Right forelimb (tissue), 1 donor: ENCODE measurements around the gene SOD2.
"Not testable (repeated sequence)": the region's sequence is repeated elsewhere in the genome, so short reads cannot be mapped to it uniquely, and the experiment has no call there.

Source experiments
- DNase-seq: peaks from one replicate; pipeline ENCODE4 v3.0.0-alpha.2; 2018

The SOD2 gene

DNA sequence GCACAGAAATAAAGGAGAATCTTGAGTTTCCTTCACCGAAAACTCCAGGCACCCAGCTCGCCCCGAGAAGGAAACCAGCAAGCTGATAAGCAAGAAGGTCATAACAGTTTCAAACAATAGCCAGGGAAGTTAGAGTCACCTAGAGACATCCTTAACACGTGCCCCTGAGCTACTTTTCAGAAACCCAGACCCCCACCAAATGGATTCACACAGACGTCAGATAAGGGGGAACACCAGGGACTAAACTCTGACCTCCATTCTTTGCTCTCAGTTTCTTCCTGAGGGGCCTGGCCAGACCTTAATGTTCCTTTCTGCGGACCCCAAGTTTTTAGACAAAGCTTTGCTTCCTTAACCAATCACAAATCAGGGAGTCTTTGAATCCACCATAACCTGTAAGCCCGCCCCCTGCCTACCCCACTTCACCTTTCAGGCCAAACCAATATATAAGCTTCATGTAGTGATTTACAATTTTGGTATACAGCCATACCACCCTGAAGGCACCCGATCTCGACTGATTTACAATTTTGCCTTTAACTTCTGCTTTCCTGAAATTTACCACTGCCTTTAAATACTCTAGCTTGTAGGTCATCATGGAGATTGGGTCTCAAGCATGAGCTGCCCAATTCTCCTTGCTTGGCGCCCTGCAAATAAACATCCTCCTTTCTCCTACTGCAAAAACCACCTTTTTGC, 11.7 kb downstream of the SOD2 start:
- no peak for DNase-seq

DNA sequence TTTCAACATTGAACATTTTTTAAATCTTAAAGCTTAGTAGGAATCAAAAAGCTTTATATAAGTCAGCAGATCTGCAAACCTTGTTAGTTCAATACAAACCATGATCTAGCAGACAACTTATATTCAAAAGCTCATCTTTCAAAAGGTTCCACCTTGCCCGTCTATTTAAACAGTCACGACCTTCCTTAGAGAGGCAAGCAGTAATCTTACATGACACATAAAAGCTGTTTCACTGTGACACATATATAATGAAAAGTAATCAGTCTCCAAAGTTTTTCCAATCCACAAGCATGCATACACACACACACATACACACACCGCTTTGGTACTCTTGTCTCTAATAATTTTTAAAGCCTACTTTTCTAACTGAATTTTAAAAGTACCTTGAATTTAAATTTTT, 12.9 kb downstream of the SOD2 start:
- DNase-seq, result no peak

DNA sequence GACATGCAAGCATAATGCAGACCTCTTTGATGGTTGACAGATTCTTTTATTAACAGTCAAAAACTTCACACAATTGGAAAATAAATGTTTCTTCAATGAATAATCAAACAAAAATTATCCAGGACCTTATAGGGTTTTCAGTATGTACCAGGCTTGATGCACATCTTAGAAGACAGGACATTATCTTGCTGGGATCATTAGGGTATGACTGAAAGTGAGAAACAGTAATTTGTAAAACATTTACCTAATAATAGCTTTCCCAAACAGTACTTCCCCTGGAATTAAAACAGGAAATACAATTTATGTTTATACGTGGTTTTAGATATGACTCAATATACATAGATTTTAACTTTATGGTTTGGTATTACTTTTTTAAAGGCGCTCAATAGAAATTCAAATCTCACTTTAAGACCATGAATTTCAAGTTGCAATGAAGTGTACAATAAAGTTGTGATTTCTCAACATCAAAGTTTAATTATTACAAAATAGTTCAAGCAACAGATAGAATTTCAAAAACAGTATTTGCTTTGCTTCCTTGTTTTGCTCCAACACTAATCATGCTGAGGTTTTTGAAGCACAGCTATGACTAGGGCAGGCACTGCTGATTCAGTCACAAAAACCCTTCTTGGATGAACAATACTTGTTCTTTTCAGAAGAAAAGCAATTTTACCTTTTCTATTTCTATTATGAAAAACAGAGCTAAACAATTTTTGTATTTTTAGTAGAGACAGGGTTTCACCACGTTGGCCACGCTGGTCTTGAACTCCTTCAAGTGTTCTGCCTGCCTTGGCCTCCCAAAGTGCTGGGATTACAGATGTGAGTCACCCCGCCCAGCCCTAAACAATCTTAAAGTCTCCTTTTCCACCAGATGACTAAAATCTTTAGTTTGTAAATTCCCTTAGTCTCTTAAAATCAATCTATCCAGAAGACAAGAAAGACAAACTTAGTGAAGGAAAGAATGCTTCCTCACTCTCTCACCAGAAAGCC, 13.7 kb downstream of the SOD2 start:
- DNase-seq, result no peak

DNA sequence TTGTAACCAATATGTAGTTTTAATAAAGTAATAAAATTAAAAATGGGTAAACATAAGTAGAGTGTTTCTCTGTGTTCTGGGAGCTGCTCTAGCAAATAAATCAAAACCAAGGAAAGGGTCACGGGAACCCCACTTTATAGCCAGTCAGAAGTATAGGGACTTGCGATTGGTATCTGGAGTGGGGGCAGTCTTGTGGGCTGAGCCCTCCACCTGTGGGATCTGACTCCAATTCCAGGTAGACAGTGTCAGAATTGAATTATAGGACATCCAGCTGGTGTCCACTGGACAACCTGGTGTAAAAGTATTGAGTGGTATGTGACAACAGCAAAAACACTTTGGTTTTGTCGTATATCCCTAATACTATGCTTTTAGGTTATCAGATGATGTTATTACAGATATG, 14.5 kb downstream of the SOD2 start:
- DNase-seq, result no peak

DNA sequence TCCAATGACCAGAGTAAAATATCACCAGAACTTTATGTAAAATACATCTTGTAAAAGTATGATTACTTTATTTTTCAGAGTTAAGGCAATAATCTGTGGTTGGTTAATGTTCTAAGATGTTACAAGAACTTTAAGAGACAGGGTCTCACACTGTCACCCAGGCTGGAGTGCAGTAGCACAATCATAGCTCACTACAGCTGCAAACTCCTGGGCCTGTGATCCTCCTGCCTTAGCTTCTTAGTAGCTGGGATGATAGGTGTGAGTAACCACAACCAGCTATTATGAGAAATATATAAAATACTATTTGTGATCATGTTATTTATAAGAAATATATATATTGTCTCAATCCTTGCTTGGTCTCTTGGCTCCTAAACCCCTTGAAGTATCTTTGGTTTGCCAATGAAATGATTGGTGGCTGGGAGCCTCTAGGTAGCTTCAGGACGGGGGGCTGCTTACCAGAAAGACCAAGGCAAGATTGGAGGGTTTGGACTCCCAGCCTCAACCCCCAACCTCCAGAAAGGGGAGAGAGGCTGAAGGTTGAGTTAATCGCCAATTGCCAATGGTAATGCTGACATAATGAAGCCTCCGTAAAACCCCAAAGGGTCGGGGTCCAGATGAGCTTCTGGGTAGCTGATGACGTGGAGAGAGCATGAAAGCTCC, 15.4 kb downstream of the SOD2 start:
- no peak for DNase-seq

DNA sequence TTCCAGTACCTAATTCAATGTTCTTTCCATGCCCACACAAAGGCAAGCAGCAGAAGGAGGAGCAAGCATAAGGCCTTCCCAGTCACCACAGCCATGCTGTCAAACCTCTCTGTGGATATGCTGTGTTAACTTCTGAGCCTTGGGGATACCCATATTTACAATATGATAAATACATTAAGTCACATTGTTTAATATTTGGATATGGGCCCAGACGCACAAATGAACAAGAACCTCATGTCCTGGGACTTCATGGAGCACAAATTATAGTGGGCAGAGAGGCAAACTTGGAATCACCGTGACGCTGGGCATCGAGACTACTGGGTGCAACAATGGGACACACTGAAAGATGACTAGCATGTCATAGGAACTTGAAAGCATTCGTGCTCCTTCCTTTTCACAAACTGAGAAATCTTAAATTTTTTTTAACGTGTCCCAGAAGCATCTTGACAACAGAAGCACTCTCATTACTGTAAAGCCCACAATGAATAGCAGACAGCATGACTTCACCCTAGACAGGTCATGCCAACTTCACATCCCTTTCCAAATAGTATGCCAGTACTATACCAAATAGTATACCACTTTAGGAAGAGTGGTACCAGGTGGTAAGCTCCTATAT, 16.0 kb downstream of the SOD2 start:
- no peak for DNase-seq

DNA sequence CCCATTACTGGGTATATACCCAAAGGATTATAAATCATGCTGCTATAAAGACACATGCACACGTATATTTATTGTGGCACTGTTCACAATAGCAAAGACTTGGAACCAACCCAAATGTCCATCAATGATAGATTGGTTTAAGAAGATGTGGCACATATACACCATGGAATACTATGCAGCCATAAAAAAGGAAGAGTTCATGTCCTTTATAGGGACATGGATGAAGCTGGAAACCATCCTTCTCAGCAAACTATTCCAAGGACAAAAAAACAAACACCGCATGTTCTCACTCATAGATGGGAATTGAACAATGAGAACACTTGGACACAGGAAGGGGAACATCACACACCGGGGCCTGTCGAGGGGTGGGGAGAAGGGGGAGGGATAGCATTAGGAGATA, 16.8 kb downstream of the SOD2 start:
- not testable (repeated sequence) for DNase-seq

DNA sequence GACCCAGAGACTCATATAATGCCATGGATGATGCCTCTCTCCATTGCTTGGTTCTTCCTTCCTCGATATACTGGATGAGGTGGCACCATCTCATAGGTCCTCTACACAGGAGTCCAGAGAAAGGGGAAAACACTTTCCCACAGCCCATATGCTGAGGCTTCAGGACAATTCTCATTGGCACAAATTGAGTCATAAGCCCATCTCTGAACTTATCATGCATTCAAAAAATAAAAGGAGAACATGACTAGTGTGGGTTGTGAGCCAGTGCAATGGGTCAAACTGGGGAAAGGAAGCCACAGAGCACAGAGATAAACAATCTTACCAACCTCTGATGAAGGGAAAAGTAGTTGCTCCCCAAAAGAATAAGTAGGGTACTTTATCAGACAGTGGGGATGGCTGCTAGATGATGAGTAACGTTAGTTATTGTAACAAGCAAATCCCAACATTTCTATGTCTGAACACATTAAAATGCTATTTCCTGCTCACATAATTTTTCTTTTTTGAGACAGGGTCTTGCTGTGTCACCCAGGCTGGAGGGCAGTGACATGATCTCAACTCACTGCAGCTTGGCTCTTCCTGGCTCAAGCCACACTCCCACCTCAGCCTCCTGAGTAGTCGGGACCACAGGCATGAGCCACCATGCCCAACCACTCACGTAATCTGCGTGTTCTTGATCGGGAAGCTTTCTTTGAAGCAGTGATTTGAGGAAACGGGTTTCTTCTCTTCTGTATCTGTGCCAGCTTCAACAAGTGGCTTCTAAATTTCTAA, 27.0 kb downstream of the SOD2 start:
- DNase-seq, result no peak

DNA sequence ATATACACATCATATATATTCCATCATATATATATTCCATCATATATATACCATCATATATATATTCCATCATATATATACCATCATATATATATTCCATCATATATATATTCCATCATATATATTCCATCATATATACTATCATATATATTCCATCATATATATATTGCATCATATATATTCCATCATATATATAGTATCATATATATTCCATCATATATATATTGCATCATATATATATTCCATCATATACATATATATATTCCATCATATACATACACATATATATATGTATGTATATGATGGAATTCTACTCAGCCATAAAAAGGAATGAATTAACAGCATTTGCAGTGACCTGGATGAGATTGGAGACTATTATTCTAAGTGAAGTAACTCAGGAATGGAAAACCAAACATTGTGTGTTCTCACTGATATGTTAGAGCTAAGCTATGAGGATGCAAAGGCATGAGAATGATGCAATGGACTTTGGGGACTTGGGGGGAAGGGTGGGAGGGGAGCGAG, 29.6 kb downstream of the SOD2 start:
- not testable (repeated sequence) for DNase-seq

DNA sequence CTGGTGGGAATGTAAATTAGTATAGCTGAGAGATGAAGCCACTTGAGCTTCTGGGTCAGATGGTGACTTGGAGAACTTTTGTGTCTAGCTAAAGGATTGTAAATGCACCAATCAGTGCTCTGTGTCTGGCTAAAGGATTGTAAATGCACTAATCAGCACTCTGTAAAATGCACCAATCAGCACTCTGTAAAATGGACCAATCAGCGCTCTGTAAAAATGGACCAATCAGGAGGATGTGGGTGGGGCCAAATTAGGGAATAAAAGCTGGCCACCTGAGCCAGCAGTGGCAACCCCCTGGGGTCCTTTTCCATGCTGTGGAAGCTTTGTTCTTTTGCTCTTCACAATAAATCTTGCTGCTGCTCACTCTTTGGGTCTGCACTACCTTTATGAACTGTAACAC, 31.1 kb downstream of the SOD2 start:
- DNase-seq, result not testable (repeated sequence)

DNA sequence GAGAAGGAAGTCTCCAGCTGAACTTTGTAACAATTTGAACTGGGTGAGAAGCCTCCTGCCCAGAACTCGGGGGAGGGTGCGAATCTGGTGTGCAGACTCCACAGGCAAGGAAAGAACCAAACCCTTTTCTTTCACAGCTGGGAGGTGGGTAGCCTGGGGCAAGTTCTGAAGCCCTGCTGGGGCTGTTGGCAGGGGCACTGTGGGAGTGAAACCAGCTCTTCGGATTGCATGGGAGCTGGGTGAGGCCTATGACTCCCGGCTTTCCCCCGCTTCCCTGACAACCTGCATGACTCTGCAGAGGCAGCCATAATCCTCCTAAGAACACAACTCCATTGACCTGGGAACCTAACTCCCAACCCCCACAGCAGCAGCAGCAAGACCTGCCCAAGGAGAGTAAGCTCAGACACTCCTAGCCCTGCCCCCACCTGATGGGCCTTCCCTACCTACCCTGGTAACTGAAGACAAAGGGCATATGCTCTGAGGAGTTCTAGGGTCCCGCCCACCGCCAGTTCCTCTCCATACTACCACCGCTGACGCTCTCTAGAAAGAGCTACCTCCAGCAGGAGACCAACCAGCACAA, 37.5 kb downstream of the SOD2 start:
- no peak for DNase-seq

DNA sequence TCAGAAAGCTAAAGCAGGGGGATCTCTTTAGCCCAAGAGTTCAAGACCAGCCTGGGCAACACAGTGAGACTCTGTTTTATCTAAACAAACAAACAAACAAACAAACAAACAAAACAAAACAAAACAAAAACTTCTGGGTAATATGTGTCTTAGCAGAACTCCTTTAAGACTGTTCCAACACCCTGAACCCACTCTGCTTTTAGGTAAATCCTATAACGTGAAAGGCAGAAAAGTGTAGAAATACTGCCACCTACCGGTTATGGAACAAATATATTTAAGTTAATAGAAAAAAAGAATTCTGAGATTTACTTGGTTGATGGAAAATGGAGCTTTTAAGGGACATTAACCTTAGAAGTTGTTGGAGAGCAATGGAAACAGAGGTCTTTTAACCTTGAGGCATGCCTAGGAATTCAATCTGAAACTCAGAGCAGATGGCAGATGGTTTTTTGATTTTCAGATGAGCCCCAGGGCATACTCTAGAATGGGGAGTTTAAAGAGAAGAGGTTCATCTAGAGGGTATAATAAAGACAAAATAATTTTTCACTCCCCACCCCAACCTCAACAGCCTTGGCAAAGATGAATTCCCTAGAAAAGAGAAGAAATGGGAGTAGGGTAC, 38.5 kb downstream of the SOD2 start:
- DNase-seq, result no peak

DNA sequence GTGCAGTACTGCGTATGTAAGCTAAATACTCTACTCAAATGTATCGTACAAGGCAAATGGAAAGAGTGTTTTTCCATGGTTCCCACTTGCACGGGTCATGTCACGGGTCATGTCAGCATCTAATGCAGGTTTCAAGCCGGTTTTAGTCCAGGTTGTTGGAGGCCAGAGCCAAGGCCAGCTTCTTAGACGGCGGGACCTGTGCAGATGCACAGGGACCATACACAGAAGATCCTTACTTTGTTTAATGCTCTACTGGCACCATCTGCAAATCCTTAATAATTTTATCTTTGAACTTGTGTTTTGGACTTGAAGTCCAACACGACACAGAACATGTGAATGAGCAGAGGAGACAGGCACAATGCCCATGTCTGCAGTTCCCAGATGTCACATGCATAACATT, 42.7 kb downstream of the SOD2 start:
- no peak for DNase-seq

DNA sequence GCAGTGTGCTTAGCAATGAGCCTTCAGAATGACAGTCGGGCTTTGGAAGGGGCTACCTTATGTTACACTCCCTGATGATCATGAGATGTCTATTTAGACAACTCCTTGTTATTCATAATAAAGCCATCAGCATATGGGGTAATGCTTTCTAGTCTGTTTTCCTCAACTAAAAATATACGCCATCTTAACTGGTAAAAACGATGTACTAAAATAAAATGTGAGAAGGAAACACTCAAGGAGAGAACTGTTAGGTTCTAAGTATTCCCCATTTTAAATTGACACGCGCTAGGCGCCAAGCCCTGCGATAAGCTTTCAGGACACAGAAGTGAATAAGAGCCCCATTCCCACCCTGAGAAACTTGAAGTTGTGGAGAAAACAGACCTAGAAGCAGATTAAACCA, 43.6 kb downstream of the SOD2 start:
- DNase-seq, result no peak

DNA sequence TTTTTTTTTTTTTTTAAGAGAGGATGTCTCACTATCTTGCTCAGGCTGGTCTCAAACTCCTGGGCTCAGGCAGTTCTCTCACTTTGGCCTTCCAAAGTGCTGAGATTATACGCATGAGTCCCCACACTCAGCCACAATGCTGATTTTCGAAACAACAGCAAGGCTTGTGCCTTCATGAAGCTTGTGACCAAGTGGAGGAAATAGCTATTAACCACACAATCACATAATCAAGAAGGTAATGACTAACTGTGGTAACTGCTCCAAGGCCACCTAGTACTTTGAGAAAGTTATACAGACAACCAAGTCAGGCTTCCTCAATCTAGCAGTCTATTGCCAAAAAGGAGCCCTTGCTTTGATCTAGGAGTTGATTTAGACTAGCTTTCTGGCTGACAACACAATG, 46.3 kb downstream of the SOD2 start:
- no peak for DNase-seq

DNA sequence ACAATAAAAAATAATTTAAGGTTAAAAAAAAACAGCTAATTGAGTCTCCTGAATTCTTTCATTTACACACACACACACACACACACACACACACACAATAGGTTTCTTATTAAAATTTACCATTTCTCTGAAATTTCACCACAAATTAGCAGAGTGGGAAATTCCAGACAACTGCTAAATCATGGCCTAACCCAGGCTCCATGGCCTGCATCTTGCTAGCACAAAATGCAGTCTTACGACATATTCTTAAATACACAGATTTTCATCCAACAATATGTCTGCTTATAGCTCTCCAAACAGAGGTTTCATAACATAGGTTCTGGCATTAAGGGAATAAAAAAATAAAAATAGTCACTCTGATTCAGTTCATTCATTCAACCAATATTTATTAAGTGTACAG, 46.9 kb downstream of the SOD2 start:
- no peak for DNase-seq

DNA sequence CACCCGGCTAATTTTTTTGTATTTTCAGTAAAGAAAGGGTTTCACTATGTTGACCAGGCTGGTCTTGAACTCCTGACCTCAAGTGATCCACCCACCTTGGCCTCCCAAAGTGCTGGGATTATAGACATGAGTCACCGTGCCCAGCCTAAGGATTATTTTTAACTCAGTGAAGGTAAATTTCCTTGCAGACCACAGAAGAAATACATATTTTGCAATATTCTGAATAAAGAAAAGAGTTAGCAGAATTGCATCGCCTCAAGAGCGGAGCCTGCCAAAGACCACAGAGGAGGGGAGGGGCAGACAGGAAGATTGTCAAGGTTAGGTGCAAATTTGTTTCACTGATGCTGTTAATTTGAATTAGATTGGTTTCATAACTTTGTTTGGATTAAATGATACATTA, 47.4 kb downstream of the SOD2 start:
- no peak for DNase-seq
